AG09309 (cell line): Measurements from ENCODE around the gene FCGR1A.
"Not testable (repeated sequence)": the region's sequence is repeated elsewhere in the genome, so short reads cannot be mapped to it uniquely, and the experiment has no call there.

Source experiments
- DNase-seq: peaks from one replicate; pipeline ENCODE4 v3.0.0-alpha.2; 2010; ENCODE audit warnings: low read depth
- H3K4me3 ChIP-seq: 2 replicates; pipeline ENCODE4 v1.5.1; 2011; ENCODE audit warnings: mild to moderate bottlenecking, low read depth, low read length, moderate library complexity; ENCODE audit not compliant: control insufficient read depth

The FCGR1A gene

GRCh38 chr1:149782600-149782999 is at the start of gene FCGR1A:
Gene FCGR1A, plus strand, starts transcription at chr1:149782694. Its CDS starts 50 bp downstream, at chr1:149782744.
- not testable (repeated sequence) for H3K4me3 ChIP-seq, DNase-seq

GRCh38 chr1:149732781-149733180 is 49.7 kb upstream of the FCGR1A start:
- not testable (repeated sequence) for H3K4me3 ChIP-seq, DNase-seq

DNA sequence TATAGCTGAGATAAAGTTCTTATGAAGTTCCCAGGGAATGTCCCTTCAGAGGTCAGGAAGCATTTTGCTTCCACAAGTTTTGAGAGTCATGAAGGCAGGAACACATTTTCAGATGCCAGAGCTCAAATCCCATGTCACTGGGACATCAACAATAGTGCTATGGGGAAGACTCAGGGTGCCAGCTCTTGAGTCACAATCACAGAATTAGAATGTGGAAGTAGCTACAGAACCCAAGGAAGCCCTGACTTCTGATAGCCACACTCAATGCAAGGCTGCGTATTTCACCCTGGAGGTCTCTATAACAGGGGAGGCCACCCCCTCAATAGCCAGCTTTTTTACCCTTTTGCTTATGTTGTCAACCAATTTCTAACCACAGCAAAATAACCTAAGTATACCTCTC is 47.8 kb upstream of the FCGR1A start:
- DNase-seq, H3K4me3 ChIP-seq: not testable (repeated sequence)

- not testable (repeated sequence) for H3K4me3 ChIP-seq, DNase-seq
These were observed 42.3 kb upstream of the FCGR1A start for GRCh38 chr1:149740148-149740581.

GRCh38 chr1:149740590-149741230 is 41.8 kb upstream of the FCGR1A start:
- H3K4me3 ChIP-seq, DNase-seq: not testable (repeated sequence)

- not testable (repeated sequence) for DNase-seq, H3K4me3 ChIP-seq
These were observed 40.6 kb upstream of the FCGR1A start for GRCh38 chr1:149741914-149742313.

- DNase-seq, H3K4me3 ChIP-seq: not testable (repeated sequence)
These were observed 35.8 kb upstream of the FCGR1A start for GRCh38 chr1:149746463-149747356.

DNA sequence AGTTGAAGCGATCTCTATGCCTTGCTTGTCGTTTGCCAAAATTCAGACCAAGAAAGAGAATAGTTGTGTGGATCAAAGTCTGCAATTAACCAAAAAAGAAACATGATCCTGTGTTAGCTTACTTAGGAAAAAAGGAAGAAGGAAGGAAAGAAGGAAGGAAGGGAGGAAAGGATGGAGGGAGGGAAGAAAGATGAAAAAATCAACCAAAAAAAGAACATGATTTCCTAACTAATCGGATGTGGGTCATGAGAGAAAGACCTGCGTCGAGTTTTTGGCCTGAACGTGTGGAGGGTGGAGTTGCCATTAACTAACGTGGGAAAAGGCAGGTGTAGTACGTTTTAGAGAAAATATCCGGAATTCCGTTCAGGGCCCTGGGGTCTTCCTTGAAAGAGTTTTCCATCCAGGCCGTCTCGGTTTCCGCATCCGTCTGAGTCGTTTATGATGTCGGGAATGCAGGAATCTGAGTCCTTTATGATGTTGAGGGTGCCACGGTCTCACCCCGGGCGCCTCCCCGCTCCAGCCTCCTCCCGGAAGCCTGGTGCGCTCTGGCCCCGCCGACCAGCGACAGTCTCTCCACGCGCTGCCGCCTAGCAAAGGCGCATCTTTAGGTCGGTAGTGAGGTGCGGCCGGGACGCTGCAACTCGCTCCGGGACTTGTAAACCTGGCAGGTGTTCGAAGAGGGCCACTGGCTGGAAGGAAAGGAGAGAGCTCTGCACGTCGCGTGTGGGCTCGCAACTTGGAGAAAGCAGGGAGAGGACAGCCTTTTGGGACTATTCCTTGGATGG is 34.9 kb upstream of the FCGR1A start:
- not testable (repeated sequence) for H3K4me3 ChIP-seq, DNase-seq

DNA sequence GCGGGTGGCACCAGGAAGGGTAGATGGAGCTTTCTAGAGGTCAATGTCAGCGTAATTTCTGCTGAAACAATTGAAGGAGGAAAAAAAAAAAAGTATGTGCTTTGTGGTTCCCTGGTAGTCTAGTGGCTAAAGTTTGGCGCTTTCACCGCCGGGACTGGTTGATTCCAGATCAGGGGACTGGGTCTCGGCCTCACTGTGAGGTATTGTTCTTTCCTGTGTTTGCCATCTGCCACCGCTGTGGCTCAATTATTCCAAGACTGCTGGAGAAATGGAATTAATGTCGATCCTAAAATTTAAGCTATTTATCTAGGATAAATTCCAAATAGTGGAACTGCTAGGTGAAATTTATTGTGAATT is 34.4 kb upstream of the FCGR1A start:
- DNase-seq, H3K4me3 ChIP-seq: not testable (repeated sequence)

DNA sequence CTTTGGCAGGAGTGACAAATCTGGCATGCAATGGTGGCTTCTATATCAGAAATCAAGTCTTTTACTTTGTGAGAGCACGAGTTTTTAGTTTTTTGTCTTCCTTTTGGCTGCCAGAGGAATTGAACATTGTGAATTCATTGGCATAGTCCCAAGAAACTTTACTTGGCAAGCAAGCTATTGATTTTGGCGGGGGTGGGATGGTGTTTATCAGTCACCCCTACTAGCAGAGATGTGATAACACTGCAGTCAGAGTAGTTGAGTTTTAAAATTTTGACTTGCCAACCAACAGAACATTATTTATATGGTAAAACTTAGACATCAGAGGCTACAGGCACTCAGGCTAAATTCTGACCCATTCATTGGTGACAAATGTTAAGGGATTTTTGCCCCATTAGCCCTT is 31.9 kb upstream of the FCGR1A start:
- not testable (repeated sequence) for DNase-seq, H3K4me3 ChIP-seq

- not testable (repeated sequence) for H3K4me3 ChIP-seq, DNase-seq
These were observed 30.3 kb upstream of the FCGR1A start for GRCh38 chr1:149752186-149752585.

DNA sequence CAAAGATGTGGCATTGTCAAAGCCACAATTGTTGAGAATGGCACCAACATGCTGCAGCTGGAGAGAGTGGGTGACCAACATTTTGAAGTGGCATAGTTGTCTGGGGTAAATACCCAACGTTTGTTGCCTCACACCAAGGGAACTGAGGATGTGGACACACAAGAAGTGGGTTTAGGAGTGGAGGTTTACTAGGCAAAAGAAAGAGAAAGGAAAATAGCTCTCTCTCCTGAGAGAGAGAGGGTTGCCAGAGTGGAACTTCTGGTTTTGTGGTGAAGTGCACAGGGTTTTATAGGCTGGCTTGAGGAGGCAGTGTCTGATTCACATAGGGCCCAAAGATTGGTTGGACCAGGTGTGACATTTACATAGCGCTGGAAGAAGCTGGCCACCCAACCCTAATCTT is 29.0 kb upstream of the FCGR1A start:
- not testable (repeated sequence) for H3K4me3 ChIP-seq, DNase-seq

GRCh38 chr1:149755294-149755693 is 27.2 kb upstream of the FCGR1A start:
- not testable (repeated sequence) for DNase-seq, H3K4me3 ChIP-seq

GRCh38 chr1:149762294-149762693 is 20.2 kb upstream of the FCGR1A start:
- H3K4me3 ChIP-seq, DNase-seq: not testable (repeated sequence)

GRCh38 chr1:149764087-149764800 is 18.2 kb upstream of the FCGR1A start:
- DNase-seq, H3K4me3 ChIP-seq: not testable (repeated sequence)

DNA sequence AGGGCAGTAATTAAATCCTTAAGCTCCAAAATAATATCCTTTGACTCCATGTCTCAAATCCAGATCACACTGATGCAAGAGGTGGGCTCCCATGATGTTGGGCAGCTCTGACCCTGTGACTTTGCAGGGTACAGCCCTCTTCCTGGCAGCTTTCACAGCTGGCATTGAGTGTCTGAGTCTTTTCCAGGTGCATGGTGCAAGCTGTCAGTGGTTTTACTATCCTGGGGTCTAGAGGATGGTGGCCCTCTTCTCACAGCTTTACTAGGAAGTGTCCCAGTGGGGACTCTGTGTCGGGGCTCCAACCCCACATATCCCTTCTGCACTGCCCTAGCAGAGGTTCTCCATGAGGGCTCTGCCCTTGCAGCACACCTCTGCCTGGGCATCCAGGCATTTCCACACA is 16.3 kb upstream of the FCGR1A start:
- DNase-seq, H3K4me3 ChIP-seq: not testable (repeated sequence)

GRCh38 chr1:149769216-149769615 is 13.3 kb upstream of the FCGR1A start:
- not testable (repeated sequence) for H3K4me3 ChIP-seq, DNase-seq

GRCh38 chr1:149770661-149771060 is 11.8 kb upstream of the FCGR1A start:
- not testable (repeated sequence) for DNase-seq

More at GRCh38 chr1:149770661-149771060, 11.8 kb upstream of the FCGR1A start:
- not testable (repeated sequence) for H3K4me3 ChIP-seq
